HG03442 (cell line): ENCODE data around the gene KCNAB3.
"Not testable (repeated sequence)": the region's sequence is repeated elsewhere in the genome, so short reads cannot be mapped to it uniquely, and the experiment has no call there.

ENCODE experiments used
- ATAC-seq: cut with Tn5 transposase; IDR thresholded peaks from one replicate; pipeline ENCODE4 v1.9.1; 2021; ENCODE audit warnings: mild to moderate bottlenecking, moderate library complexity; ENCODE audit not compliant: unreplicated experiment

Gene KCNAB3

GRCh38 chr17:7929158-7930023, at the start of gene KCNAB3:
TSS of gene KCNAB3 (minus strand) at chr17:7929856. CDS start at chr17:7929435, 421 bp downstream.
- no peak for ATAC-seq

GRCh38 chr17:7977805-7978204, 48.1 kb upstream of the KCNAB3 start:
- no peak for ATAC-seq

- ATAC-seq, result no peak
Observed at GRCh38 chr17:7977039-7977438, 47.4 kb upstream of the KCNAB3 start.

- no peak for ATAC-seq
Observed at GRCh38 chr17:7974638-7975131, 45.0 kb upstream of the KCNAB3 start.

- no peak for ATAC-seq
Observed at GRCh38 chr17:7972131-7972785, 42.6 kb upstream of the KCNAB3 start.

GRCh38 chr17:7971651-7972050, 42.0 kb upstream of the KCNAB3 start:
- no peak for ATAC-seq

GRCh38 chr17:7969433-7969832, 39.8 kb upstream of the KCNAB3 start:
- ATAC-seq, result no peak

- no peak for ATAC-seq
Observed at GRCh38 chr17:7967751-7968150, 38.1 kb upstream of the KCNAB3 start.

- no peak for ATAC-seq
Observed at GRCh38 chr17:7961421-7961820, 31.8 kb upstream of the KCNAB3 start.

GRCh38 chr17:7959503-7960253, 30.0 kb upstream of the KCNAB3 start:
- no peak for ATAC-seq

GRCh38 chr17:7956228-7956965, 26.7 kb upstream of the KCNAB3 start:
- no peak for ATAC-seq

GRCh38 chr17:7955414-7956227, 26.0 kb upstream of the KCNAB3 start:
- no peak for ATAC-seq

GRCh38 chr17:7953266-7953665, 23.6 kb upstream of the KCNAB3 start:
- not testable (repeated sequence) for ATAC-seq

GRCh38 chr17:7951143-7951792, 21.6 kb upstream of the KCNAB3 start:
- ATAC-seq, result peak; percentile 63

- no peak for ATAC-seq
Observed at GRCh38 chr17:7950578-7950977, 20.9 kb upstream of the KCNAB3 start.

GRCh38 chr17:7947651-7948050, 18.0 kb upstream of the KCNAB3 start:
- no peak for ATAC-seq

- ATAC-seq, result no peak
Observed at GRCh38 chr17:7946441-7946840, 16.8 kb upstream of the KCNAB3 start.

- no peak for ATAC-seq
Observed at GRCh38 chr17:7945651-7946050, 16.0 kb upstream of the KCNAB3 start.

GRCh38 chr17:7944326-7944725, 14.7 kb upstream of the KCNAB3 start:
- no peak for ATAC-seq
